ENCODE results near the gene NCOA5.

NCOA5 gene

GRCh38 chr20:46088409-46089166 is 1.2 kb downstream of the NCOA5 start:
- peak; percentile 3 for DNase-seq

GRCh38 chr20:46087161-46087560 is 2.6 kb downstream of the NCOA5 start:
- no peak for DNase-seq

DNA sequence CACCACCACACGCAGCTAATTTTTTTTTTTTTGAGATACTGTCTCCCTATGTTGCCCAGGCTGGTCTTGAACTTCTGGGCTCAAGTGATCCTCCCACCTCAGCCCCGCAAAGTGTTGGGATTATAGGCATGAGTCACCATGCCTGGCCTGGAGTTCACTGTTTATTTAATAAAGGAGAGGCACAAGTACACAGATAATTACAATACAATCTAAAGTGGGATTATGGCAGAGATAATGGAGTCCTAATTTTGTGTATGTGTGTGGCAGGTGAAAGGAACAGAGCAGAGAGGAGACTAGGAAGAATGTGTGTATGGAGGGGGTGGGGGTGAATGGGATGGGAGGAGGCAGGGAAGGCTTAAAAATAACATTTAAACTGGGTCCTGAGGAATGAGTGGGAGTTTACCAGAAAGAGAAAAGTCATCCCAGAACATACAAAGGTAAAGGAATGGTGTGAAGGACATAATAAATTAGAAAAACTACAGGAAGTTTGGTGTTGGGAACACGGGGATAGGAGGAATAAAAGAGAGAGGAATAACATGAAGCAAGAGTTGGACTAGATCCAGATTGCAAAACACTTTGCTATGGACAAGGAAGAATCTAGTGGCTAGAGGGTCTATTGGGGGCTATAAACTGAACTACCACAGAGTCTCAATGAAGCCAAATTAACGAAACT is 4.4 kb downstream of the NCOA5 start:
- DNase-seq = peak; percentile 64

DNA sequence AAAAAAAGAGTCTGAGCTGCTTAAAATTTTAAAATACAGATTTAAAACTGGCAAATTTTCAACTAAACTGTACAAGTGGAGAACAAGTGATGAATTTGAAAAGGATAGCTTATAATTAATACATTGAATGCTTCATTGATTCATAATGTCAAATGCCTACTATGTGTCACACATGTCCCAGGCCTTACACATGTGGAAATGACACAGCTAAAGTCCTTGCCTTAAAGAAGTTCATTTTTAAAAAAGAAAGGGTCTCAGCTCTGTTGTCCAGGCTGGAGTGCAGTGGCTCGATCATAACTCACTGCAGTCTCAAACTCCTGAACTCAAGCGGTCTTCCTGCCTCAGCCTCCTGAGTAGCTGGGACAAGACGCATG is 5.0 kb downstream of the NCOA5 start:
- no peak for DNase-seq

DNA sequence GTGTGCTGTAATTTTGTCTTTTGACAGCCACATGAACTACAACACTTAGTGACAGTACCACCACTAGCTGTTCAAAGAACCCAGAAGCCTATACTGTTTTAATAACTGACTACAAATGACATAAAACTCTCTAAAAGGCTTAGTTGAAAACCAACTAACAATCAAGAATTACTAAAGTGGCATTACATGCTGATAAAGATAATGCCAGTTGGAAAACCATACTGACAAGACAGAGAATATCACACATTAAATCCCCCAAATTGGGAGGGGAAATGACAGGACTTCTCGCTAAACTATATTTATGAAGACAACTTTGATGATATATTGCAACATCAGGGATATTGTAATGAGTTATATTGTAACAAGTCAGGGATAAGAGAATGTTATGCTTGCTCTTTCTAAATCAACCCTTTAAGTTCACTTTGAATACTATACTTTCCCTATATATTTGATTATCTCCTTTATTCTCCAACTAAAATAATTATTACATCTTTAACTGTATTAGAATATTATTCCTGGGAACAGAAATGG is 6.2 kb downstream of the NCOA5 start:
- DNase-seq = no peak

GRCh38 chr20:46083101-46083500 is 6.7 kb downstream of the NCOA5 start:
- DNase-seq = no peak

- no peak for DNase-seq
Observed at GRCh38 chr20:46081074-46081473, 8.7 kb downstream of the NCOA5 start.

- no peak for DNase-seq
Observed at GRCh38 chr20:46078954-46079353, 10.8 kb downstream of the NCOA5 start.

DNA sequence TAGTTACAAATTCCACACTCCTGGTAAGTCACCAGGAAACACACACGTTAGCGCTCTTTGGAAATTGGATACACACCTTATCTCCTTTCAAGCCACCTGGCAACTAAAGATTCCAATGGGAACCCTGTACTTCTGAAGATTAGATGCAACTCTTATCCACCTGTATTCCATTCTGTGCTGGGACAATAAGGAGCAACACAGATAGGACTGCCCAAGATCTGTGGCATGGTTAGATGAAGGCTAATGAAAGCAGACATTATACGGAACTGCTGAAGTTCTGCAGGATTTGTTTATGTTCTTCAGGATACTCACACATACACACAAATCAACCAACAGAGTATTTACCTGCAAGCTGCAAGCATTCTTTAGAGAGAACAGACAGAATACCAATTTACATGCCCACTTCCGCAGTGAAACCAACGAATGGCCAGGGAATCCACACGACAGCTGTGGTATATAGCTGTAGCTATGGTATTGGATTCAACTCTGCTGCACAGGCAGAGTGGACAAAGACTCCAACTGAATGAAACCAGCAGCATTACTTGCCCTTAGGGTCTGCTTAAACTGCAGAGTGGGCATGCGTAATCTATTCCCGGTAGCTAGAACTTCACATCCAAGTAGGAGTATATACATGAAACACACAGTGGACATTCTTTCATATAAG is 12.0 kb downstream of the NCOA5 start:
- DNase-seq = no peak

DNA sequence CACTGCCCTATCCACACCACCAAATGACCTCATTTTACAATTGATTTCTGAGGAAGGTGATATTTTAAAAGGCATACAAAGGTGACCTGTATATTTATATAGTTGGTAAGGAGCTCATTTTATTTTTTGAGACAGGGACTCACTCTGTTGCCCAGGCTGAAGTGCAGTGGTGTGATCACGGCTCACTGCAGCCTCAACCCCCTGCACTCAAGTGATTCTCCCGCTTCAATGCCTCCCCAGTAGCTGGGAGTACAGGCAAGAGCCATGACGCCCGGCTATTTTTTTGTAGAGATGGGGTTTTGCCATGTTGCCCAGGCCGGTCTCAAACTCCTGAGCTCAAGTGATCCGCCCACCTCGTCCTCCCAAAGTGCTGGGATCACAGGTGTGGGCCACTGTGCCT is 13.0 kb downstream of the NCOA5 start:
- no peak for DNase-seq

- no peak for DNase-seq
Observed at GRCh38 chr20:46074006-46074405, 15.8 kb downstream of the NCOA5 start.

GRCh38 chr20:46073443-46073842 is 16.3 kb downstream of the NCOA5 start:
- no peak for DNase-seq

GRCh38 chr20:46073024-46073423 is 16.7 kb downstream of the NCOA5 start:
- no peak for DNase-seq

DNA sequence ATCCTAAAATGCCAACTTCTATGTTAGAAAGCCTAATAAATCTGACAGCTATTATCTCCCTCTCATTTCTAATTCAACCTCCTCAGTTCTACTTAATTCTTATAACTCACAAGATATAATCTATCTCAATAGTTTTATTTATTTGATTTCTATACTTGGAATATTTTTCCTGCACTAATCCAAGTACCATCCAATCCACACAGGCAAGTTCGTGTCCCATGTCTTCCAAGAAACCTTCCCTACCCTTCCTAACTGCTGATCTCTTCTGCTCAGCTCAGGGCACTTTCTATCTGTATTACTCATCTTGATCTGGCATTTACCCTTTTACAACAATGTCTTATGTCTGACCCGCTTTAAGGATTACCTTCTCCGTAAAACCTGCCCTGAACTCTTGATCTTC is 18.2 kb downstream of the NCOA5 start:
- DNase-seq = no peak

GRCh38 chr20:46070215-46070900 is 19.4 kb downstream of the NCOA5 start:
- DNase-seq = peak; percentile 44

DNA sequence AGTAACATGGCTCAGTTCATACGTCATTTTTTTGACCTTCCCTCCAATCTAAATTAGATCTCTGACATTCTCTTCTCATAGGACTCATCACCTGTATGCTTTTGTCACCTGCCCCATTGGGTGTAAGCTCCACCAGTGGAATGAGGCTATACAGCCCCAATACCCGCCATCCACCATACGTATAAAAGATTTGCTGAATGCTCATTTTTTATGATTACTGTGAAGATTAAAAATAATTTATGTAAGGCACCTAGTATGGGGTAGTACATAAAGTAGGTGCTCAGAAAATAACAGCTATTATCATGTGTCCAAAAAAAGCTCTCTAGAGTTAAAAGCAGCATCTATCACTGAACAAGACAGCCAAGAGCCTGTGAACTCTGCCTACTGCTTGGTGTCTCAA is 24.1 kb downstream of the NCOA5 start:
- DNase-seq = no peak

DNA sequence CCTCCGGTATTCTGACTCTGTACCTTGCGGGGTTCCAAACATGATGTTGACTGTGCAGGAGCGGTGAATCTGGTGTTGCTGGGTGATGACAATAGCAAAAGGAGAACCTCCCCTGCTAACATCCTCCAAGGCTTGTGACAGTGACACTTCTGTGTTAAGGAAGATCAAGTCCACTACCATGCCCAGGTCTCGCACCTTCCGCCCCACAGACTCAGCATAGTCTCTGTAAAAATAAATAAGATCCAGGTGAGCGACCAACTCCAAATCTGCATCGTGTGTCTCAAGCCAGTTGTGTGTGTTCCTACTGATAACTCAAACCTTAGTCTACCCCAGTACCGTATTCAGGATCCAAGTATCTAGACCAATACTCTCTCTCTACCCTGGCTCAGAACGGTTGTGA is 24.8 kb downstream of the NCOA5 start:
- DNase-seq = no peak

DNA sequence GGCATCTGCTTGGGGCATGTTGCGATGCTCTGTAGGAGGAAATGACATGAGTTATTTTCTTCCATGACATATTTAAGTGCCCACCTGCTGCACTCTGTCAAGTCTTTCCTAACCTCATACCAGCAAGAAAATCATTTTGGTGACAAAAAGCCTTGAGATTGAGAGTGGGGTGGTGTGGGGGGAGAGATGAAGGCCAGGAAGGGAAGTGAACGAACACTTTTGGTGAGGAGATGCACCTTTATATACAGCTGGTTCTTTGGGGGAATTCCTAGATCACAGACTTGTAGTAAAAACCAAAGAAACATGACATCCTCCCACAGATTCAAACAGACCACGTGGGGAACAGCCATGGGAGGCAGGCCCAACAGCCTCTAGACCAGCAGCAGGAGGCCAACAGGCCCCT is 26.1 kb downstream of the NCOA5 start:
- DNase-seq = no peak

GRCh38 chr20:46063151-46063550 is 26.6 kb downstream of the NCOA5 start:
- no peak for DNase-seq

- no peak for DNase-seq
Observed at GRCh38 chr20:46062621-46063020, 27.1 kb downstream of the NCOA5 start.

DNA sequence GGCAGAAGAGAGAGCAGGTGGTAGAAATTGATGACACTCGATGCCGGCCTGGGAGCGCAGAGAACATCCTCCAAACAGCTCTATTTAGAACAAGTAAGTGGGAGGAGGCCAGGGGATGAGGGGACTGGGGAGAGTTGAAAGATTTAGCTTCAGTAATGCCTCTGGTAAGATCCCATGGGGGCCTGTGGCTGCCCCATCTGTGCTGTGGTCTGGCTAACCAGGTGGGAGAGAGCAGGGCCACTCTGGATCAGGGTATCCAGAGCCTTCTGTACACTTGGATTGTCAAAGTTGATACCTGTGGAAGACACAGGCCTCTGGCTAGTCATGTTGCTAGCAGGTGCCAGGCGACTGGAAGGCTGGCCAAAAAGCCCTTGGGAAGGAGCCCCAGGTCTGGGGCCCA is 27.6 kb downstream of the NCOA5 start:
- DNase-seq = no peak

DNA sequence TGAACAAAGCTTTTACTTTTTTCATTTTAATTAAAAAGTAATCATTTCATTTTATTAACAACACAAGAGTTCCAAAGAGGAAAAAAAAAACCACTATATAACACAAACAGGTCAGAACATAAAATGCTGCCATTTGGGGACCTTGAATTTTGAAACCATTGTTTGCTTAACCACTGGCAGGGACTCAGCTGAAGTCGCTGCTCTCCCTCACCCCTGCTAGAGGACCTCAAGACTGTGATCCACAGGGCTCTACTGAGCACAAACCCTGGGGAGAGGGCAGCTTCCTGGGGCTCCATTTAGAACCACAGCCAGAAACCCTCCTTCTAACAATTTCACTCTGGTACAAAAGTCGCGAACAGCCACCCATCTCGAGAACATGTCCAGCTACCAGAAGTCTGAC is 28.8 kb downstream of the NCOA5 start:
- no peak for DNase-seq

GRCh38 chr20:46060301-46060881 is 29.4 kb downstream of the NCOA5 start:
- DNase-seq = no peak

Data from NCI-H226 (cell line).